Ovary (tissue), 9 donors: Measurements from ENCODE around the gene USF2. TPM values are rescaled to one million over a fixed set of nuclear protein-coding genes. Genes with fewer than 3 reads are reported as not detected.

Experiments used
- DNase-seq, 5 donors: peaks; one replicate each; pipeline ENCODE4 v3.0.0-alpha.2; 2019 to 2020
- H3K27ac ChIP-seq, 2 donors: fragments of 200-600 bp; one replicate each; pipeline versions ENCODE4 v1.5.1 to v1.8.0; 2019 to 2022
- H3K27me3 ChIP-seq: fragments of 200-600 bp; one replicate; pipeline ENCODE4 v1.8.0; 2022
- H3K36me3 ChIP-seq: fragments of 200-600 bp; sonication (generic); one replicate; pipeline ENCODE4 v1.5.1; 2019
- H3K4me1 ChIP-seq: one replicate; pipeline ENCODE4 v1.8.1; 2013; ENCODE audit warnings: mild to moderate bottlenecking, moderate library complexity; ENCODE audit not compliant: insufficient read depth
- H3K4me3 ChIP-seq: fragments of 200-600 bp; sonication (generic); one replicate; pipeline ENCODE4 v1.5.1; 2017
- H3K9me3 ChIP-seq, 2 donors: fragments of 200-600 bp in 1 of 2; sonication (generic) in 1 of 2; one replicate each; pipeline versions ENCODE4 v1.5.1 to v1.8.1; 2013 to 2019; ENCODE audit warnings: mild to moderate bottlenecking in 1 of 2, moderate library complexity in 1 of 2
- EP300 ChIP-seq: sonication (generic); formaldehyde crosslinking; IDR thresholded peaks from one replicate; pipeline ENCODE4 v1.6.1; 2017; ENCODE audit warnings: antibody characterized with exemption
- POLR2A ChIP-seq: fragments of 450-650 bp; IDR thresholded peaks from one replicate; pipeline ENCODE4 v1.6.1; 2017; ENCODE audit warnings: antibody characterized with exemption, mild to moderate bottlenecking, moderate library complexity
- WGBS, 3 donors: extraction: QIAGEN DNeasy Blood & Tissue Kit in 1 of 3; methylation state at CpG; one replicate each; pipeline versions ENCODE4 v1.1.5 to v1.1.7; 2013 to 2017; 5-methylcytosine and 5-hydroxymethylcytosine counted together
- intact Hi-C, 4 donors: fragments of 100-400 bp; cut with DNase I; formaldehyde crosslinking; loops; one replicate each; pipeline versions ENCODE4 v1.11.0 to v1.15.1; 2022 to 2023
- polyA plus RNA-seq, 2 donors: library from polyadenylated mRNA; stranded (reverse); fragments of 200-250 nt in 1 of 2; fragments of 350-450 nt in 1 of 2; fragmentation: Illumina TruSeq in 1 of 2; extraction: RNeasy Lipid Tissue Mini Kit (QIAGEN cat#74804) in 1 of 2; gene quantifications; one replicate each; pipeline ENCODE4 v1.2.3, GENCODE V29; 2013 to 2014
- total RNA-seq, 7 donors: library from RNA; depleted of rRNA in 2 of 7; stranded (reverse); fragments of >200 nt in 2 of 7; fragmentation: NEBNext Ultra II Directional in 3 of 7; extraction: Animal tissue kit (Norgen Biotek cat#: 25700) in 3 of 7; gene quantifications; one replicate each; pipeline versions ENCODE4 v1.1.0 to v1.2.4, GENCODE V29; 2016 to 2023
- TF ChIP-seq, protein P1 (sequence below), 3 donors: fragments of 450-650 bp in 2 of 3; fragments of 200-600 bp in 1 of 3; IDR thresholded peaks; one replicate each; pipeline versions ENCODE4 v1.5.1 to v1.8.0; 2016 to 2022; ENCODE audit warnings: antibody characterized with exemption in 3 of 3, mild to moderate bottlenecking in 1 of 3
- donor health status: DM: no; HTN: no; CAD: no; lungs with moderate emphysema.
- donor health status: DM: no; HTN: no; CAD: no.
- donor health status: Bipolar disorder and iron deficiency.
- donor health status: DM: yes; HTN: yes; CAD: no.
- donor health status: DM: no; HTN: no; CAD: no.
- donor health status: DM: yes; HTN: yes; CAD: no.

USF2 gene
- total and polyA plus RNA-seq, 9 donors, result 105 to 218 (median 159) TPM

DNA sequence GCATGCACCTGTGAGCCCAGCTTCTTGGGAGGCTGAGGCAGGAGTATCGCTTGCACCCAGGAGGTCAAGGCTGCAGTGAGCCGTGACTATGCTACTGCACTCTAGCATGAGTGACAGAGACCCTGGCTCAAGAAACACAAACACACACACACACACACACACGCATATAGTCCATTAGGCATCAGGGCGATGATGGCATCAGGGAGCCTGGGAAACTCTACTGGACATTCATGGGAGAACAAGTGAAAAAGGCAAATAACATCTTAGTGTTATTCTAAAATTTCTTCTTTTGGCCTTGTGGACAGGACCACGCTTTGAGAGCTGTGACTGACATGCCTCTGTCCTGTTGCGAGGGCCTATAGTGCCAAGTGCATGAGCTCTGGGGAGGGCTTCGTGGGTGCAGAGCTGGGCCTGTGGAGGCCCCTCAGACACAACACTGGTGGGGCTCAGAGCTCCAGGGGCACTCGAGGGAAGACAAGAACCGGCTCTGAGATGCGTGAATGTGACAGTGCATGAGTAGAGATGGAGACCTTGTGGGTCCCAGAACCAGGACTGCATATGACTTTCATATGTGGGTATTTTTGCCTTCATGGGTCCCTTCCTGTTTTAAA, 8.0 kb upstream of the USF2 start:
- Histone ChIP-seq H3K27me3 (no peaks in the 10 kb centered on the region), H3K4me1 (peaks cover 7% of the 10 kb centered on the region), H3K36me3 (no peaks in the 10 kb centered on the region), H3K27ac (no peak overlapping the region), H3K4me3 (no peak overlapping the region), H3K9me3 (no peaks in the 10 kb centered on the region)
- intact Hi-C loops, result loop anchor here in 2 of 4 donors (10.0 kb wide), 2 partner anchors 244 to 354 kb away; partner anchors contain the start of gene HAUS5 (in 1 of the 2)
- TF ChIP-seq, protein P1, sequence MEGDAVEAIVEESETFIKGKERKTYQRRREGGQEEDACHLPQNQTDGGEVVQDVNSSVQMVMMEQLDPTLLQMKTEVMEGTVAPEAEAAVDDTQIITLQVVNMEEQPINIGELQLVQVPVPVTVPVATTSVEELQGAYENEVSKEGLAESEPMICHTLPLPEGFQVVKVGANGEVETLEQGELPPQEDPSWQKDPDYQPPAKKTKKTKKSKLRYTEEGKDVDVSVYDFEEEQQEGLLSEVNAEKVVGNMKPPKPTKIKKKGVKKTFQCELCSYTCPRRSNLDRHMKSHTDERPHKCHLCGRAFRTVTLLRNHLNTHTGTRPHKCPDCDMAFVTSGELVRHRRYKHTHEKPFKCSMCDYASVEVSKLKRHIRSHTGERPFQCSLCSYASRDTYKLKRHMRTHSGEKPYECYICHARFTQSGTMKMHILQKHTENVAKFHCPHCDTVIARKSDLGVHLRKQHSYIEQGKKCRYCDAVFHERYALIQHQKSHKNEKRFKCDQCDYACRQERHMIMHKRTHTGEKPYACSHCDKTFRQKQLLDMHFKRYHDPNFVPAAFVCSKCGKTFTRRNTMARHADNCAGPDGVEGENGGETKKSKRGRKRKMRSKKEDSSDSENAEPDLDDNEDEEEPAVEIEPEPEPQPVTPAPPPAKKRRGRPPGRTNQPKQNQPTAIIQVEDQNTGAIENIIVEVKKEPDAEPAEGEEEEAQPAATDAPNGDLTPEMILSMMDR (IDR thresholded peaks at IDR 0.05), result no peak
- TF ChIP-seq EP300 (no peak), POLR2A (no peak)
- DNase-seq, result peak in 1 of 5 donors; percentile 33
- 61 to 77% (median 75%) methylated on average over 10 of the region's 10 CpGs for WGBS, 3 donors

DNA sequence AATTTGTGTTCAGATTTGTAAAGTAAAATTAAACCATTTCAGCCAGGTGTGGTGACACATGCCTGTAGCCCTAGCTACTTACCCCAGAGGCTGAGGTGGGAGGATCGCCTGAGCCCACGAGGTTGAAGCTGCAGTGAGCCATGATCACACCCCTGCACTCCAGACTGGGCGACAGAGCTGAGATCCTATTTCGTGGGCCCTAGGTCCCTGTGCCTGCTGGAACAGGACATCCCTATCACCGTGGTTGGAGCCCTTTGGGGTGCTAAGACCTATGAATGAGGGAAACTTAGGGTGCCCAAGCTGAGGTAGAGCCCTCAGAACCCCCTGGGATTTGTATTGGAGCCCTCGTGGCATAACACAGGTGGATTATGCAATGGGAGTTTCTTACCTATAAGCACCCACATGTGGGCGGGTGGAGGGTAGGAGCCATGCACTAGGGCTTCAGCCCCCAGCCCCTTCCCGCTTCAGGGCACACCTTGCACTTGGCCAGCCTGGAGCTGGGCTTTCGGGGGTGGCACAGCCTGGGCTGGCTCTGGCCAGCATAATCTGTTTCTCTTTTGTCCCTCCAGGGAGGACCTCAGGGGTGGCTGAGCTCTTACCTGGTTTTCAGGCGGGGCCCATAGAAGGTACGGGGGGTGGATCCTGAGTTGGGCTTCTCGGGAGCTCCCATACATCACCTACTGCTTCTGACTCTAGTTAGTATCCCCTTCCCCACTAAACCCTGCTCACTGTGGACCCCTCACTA, 7.2 kb upstream of the USF2 start:
- Histone ChIP-seq H3K4me1 (peaks cover 13% of the 10 kb centered on the region), H3K27me3 (no peaks in the 10 kb centered on the region), H3K36me3 (no peaks in the 10 kb centered on the region), H3K4me3 (no peak overlapping the region), H3K9me3 (no peaks in the 10 kb centered on the region), H3K27ac (no peak overlapping the region)
- intact Hi-C loops, result loop anchor here in 2 of 4 donors (10.0 kb wide), 2 partner anchors 243 to 353 kb away; partner anchors contain the start of gene HAUS5 (in 1 of the 2)
- DNase-seq, result peak in 2 of 5 donors; percentile 12 to 42
- 46 to 60% (median 56%) methylated on average over 12 of the region's 12 CpGs for WGBS, 3 donors
- TF ChIP-seq POLR2A (no peak), EP300 (no peak)
- TF ChIP-seq, protein P1 (IDR thresholded peaks at IDR 0.05), result no peak

DNA sequence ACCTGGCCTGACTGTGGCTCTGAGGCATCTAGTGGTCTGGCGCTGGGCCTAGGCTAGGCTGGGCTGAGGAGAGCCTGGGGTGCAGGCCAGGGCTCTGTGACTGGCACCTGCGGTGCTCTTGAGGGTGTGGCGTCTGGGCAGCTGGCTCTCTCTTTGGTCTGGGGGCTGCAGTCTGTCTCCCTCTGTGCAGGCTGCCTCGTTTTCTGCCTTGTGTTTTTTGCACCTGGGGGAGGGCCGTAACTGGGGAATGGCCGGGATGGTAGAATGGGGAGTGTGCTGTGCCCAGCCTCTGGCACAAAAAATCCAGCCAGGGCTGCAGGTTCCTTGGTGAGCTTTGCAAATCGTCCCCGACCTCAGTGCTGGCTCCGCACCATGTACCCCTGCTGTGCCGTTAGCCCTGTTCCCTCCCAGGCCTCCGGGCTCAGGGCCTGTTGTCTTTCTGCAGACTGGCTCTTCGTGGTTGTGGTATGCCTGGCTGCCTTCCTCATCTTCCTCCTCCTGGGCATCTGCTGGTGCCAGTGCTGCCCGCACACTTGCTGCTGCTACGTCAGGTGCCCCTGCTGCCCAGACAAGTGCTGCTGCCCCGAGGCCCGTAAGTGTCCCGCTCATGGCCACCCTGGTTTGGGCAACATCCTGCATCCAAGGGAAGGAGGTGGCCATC, 6.5 kb upstream of the USF2 start:
- H3K27ac ChIP-seq, result peak overlapping the region in 1 of 2 donors; percentile 5
- peaks cover 16% of the 10 kb centered on the region for H3K4me1 ChIP-seq
- TF ChIP-seq, protein P1 (IDR thresholded peaks at IDR 0.05), result no peak
- TF ChIP-seq EP300, result no peak
- no peak for TF ChIP-seq POLR2A
- no peaks in the 10 kb centered on the region for H3K36me3 ChIP-seq
- H3K9me3 ChIP-seq, result no peaks in the 10 kb centered on the region
- H3K4me3 ChIP-seq, result no peak overlapping the region
- intact Hi-C loops, result loop anchor here in 2 of 4 donors (10.0 kb wide), 2 partner anchors 243 to 353 kb away; partner anchors contain the start of gene HAUS5 (in 1 of the 2)
- WGBS, 3 donors, result 29 to 56% (median 40%) methylated on average over 17 of the region's 17 CpGs
- DNase-seq, result peak in 3 of 5 donors; percentile 29 to 62 (median 37)
- H3K27me3 ChIP-seq, result no peaks in the 10 kb centered on the region
